Central memory CD8-positive, alpha-beta T cell (primary cell): Measurements from ENCODE around the gene RASA3.
A peak's percentile ranks its signal among the peaks of the same experiment; 100 is the strongest.
"Not testable (repeated sequence)": the region's sequence is repeated elsewhere in the genome, so short reads cannot be mapped to it uniquely, and the experiment has no call there.

Experiments used
- ATAC-seq: fragments of 150-1000 bp; cut with Tn5 transposase; replicated peaks from 2 replicates; pipeline ENCODE4 v1.10.0; 2022; ENCODE audit warnings: mild to moderate bottlenecking, moderate FRiP score, moderate number of reproducible peaks; ENCODE audit not compliant: poor library complexity, severe bottlenecking; ENCODE audit errors: extremely low read depth
- DNase-seq, 2 donors: peaks; one replicate each; pipeline ENCODE4 v3.0.0; 2021; ENCODE audit warnings: low spot score in 2 of 2
- H3K27ac Mint-ChIP-seq: one replicate; pipeline ENCODE4 v1.8.0; 2022; ENCODE audit warnings: low read depth, mild to moderate bottlenecking, moderate library complexity, mixed read lengths
- H3K27me3 Mint-ChIP-seq: one replicate; pipeline ENCODE4 v1.8.0; 2022; ENCODE audit warnings: mixed read lengths
- H3K36me3 Mint-ChIP-seq: one replicate; pipeline ENCODE4 v1.8.0; 2022; ENCODE audit warnings: mild to moderate bottlenecking, moderate library complexity, mixed read lengths; ENCODE audit not compliant: insufficient read depth
- H3K4me1 Mint-ChIP-seq: one replicate; pipeline ENCODE4 v1.8.0; 2022; ENCODE audit warnings: mixed read lengths
- H3K4me3 Mint-ChIP-seq: one replicate; pipeline ENCODE4 v1.8.0; 2022; ENCODE audit warnings: mild to moderate bottlenecking, moderate library complexity, mixed read lengths
- H3K9me3 Mint-ChIP-seq: one replicate; pipeline ENCODE4 v1.8.0; 2022; ENCODE audit warnings: mixed read lengths

Gene RASA3

GRCh38 chr13:114022309-114022669 lies 110.1 kb downstream of the RASA3 start:
- Mint-ChIP-seq H3K27me3 (no peaks in the 10 kb centered on the region), H3K4me3 (no peak overlapping the region), H3K36me3 (peaks cover 54% of the 10 kb centered on the region), H3K27ac (no peak overlapping the region), H3K4me1 (no peaks in the 10 kb centered on the region), H3K9me3 (no peaks in the 10 kb centered on the region)
- no peak for DNase-seq
- no peak for ATAC-seq

DNA sequence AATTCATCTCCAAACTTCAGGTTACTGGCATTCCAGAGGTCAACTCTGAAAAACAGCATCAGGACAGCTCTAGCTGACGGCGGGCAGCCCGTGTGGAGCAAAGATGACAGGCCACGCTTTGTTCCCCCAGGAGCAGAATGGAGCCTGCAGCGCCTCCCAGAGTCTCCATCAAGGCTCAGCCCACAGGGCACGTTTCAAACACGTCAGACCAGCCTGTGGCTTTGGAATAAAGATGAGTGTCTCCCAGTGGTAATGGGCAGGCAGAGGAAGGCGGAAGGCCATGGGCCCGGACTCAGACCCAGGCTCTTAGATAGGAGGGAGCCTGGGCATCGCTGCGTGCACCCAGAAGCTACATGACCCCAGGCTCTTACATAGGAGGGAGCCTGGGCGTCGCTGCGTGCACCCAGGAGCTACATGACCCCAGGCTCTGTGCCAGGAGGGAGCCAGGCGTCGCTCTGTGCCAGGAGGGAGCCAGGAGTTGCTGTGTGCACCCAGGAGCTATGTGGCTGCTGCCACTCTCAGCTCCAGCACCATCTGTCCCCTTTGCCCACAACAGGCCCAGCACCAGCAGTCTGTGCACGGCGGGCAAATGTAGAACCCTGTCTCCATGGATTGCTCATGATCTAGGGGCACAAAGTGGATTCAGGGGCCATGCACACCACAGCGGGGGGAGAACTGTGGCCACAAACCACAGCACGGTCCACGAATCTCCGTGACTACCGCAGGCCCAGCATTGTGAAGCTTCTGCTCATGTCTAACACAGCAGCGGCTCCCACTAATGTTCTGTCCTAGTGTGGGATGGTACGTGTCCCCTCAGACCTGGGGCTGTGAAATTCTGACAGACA lies 110.7 kb downstream of the RASA3 start:
- Mint-ChIP-seq H3K27ac (peak overlapping the region; percentile 6), H3K4me1 (no peaks in the 10 kb centered on the region), H3K36me3 (peaks cover 50% of the 10 kb centered on the region), H3K4me3 (no peak overlapping the region), H3K9me3 (no peaks in the 10 kb centered on the region), H3K27me3 (no peaks in the 10 kb centered on the region)
- ATAC-seq, result no peak
- no peak for DNase-seq

DNA sequence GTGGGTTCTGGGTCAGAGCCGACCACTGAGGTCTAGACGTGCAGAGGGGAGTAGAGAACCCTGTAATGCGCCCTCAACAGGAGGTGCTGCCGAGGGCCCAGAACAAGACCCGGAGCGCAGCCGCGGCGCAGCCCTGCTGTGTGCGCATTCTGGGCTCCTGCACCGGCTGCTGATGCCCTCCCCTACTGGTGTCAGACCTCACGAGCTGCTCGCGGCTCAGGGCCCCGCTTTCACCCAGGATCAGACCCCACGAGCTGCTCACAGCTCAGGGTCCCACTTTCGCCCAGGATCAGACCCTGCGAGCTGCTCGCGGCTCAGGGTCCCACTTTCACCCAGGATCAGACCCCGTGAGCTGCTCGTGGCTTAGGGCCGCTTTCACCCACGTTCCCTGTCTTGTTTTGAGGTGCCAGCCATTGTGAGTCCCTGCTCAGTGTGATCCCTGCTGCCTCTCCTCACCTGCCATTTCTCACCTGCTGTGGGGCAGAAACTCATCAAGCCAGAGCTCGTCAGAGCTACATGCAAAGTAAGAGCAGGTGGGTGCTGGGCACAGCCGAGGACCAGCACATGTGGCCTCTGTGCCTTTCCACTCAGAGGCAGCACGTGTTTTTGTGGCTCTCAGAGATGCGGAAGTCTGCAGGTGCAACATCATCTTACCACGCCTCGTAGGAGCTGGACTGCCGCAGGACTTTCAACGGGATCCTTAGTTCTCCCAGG lies 111.5 kb downstream of the RASA3 start:
- H3K27ac Mint-ChIP-seq, result peak overlapping the region; percentile 6
- ATAC-seq (no peak), DNase-seq (no peak)
- no peaks in the 10 kb centered on the region for H3K9me3 Mint-ChIP-seq
- peaks cover 46% of the 10 kb centered on the region for H3K36me3 Mint-ChIP-seq
- no peaks in the 10 kb centered on the region for H3K27me3 Mint-ChIP-seq
- H3K4me3 Mint-ChIP-seq, result no peak overlapping the region
- no peaks in the 10 kb centered on the region for H3K4me1 Mint-ChIP-seq

- ATAC-seq, H3K27me3 Mint-ChIP-seq, H3K9me3 Mint-ChIP-seq, H3K4me3 Mint-ChIP-seq, H3K27ac Mint-ChIP-seq, DNase-seq, H3K4me1 Mint-ChIP-seq: not testable (repeated sequence)
- H3K36me3 Mint-ChIP-seq, result peaks cover 42% of the 10 kb centered on the region
Observed at GRCh38 chr13:114020134-114020533, 112.3 kb downstream of the RASA3 start.

DNA sequence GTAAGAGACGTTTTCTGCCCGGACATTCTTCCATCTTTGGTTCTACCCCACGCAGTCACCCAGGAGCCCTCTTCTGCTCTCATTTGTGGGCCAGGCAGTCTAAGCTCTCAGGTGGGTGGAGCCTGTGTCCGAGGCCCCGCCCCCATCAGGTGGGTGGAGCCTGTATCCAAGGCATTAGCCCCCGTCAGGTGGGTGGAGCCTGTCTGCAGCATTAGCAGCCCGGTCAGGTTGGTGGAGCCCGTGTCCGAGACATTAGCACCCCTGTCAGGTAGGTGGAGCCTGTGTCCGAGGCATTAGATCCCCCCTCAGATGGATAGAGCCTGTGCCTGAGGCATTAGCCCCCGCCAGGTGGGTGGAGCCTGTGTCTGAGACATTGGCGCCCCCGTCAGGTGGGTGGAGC lies 113.1 kb downstream of the RASA3 start:
- H3K9me3 Mint-ChIP-seq, result no peaks in the 10 kb centered on the region
- H3K36me3 Mint-ChIP-seq, result peaks cover 36% of the 10 kb centered on the region
- DNase-seq (peak in 1 of 2 donors; percentile 26), ATAC-seq (peak; percentile 45)
- no peaks in the 10 kb centered on the region for H3K4me1 Mint-ChIP-seq
- no peaks in the 10 kb centered on the region for H3K27me3 Mint-ChIP-seq
- no peak overlapping the region for H3K4me3 Mint-ChIP-seq
- peak overlapping the region; percentile 22 for H3K27ac Mint-ChIP-seq

DNA sequence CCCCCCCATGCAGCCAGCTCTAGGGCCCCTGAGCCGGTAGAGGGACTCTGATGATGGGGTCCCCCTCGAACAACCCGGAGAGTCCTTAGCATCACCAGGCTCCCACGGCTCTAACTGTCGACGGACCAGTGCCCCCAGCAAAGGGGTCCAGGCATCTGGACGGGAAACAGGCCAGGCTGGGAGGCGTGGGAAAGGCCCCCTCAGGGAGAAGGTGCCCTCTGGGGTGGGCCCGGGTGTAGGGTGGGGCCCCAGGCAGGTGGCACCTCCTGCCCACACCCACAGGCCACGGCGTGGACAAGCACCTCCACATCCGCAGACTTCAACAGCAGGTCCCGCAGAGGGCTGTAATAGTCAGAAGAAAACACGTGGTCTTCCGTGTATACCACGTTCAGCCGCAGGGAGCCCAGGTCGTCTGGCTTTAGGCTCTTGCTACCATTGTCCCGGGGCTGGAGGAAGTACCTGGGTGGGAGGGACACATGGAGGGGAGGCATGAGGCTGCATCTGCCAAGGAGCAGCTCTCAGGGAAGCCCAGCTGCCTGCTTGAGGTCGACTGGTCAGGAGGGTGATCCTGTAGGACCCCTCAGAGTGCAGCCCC lies 113.9 kb downstream of the RASA3 start:
- H3K4me3 Mint-ChIP-seq, result no peak overlapping the region
- H3K36me3 Mint-ChIP-seq, result peaks cover 30% of the 10 kb centered on the region
- H3K27ac Mint-ChIP-seq, result peak overlapping the region; percentile 22
- DNase-seq (no peak), ATAC-seq (no peak)
- H3K9me3 Mint-ChIP-seq, result no peaks in the 10 kb centered on the region
- no peaks in the 10 kb centered on the region for H3K4me1 Mint-ChIP-seq
- H3K27me3 Mint-ChIP-seq, result no peaks in the 10 kb centered on the region

- no peak for ATAC-seq
- DNase-seq, result no peak
- no peaks in the 10 kb centered on the region for H3K4me1 Mint-ChIP-seq
- H3K27me3 Mint-ChIP-seq, result no peaks in the 10 kb centered on the region
- peaks cover 27% of the 10 kb centered on the region for H3K36me3 Mint-ChIP-seq
- H3K27ac Mint-ChIP-seq, result no peak overlapping the region
- H3K9me3 Mint-ChIP-seq, result no peaks in the 10 kb centered on the region
- no peak overlapping the region for H3K4me3 Mint-ChIP-seq
Observed at GRCh38 chr13:114017966-114018365, 114.5 kb downstream of the RASA3 start.

DNA sequence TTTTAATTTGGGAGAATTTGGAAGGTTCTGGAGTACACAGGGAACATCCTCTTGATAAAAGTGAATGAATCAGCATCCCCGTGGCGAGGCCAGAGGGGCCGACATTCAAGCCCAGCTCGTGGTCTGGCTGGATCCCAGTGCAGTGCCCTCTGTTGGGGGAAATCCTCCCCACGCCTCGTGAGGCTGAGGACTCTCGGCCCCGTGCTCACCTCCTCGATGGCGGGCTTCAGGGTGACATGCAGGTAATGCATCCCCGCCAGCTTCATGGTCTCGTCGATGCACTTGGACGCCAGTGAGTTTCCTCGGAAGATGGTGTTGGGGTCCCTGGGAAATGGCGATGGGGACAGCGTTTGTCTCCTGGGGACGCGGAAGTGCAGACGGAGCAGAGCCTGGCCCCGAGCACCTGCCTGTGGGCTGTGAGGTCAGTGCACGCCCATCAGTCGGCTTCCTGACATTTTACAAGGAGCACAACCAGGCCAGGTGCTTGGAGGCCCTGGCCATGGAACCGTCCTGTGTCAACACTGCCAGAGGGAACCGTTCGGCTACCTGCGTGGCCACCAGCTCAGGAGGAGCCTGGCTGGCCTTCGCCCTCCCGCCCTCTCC lies 115.3 kb downstream of the RASA3 start:
- Mint-ChIP-seq H3K27ac (no peak overlapping the region), H3K36me3 (peaks cover 27% of the 10 kb centered on the region), H3K4me3 (no peak overlapping the region), H3K27me3 (no peaks in the 10 kb centered on the region), H3K4me1 (no peaks in the 10 kb centered on the region), H3K9me3 (no peaks in the 10 kb centered on the region)
- ATAC-seq (no peak), DNase-seq (no peak)

- Mint-ChIP-seq H3K4me3 (peak overlapping the region; percentile 27), H3K27ac (no peak overlapping the region), H3K27me3 (no peaks in the 10 kb centered on the region), H3K36me3 (peaks cover 25% of the 10 kb centered on the region), H3K4me1 (no peaks in the 10 kb centered on the region), H3K9me3 (no peaks in the 10 kb centered on the region)
- DNase-seq (no peak), ATAC-seq (no peak)
Observed at GRCh38 chr13:114016321-114017027, 115.9 kb downstream of the RASA3 start.

- Mint-ChIP-seq H3K27ac (peak overlapping the region; percentile 29), H3K36me3 (peaks cover 27% of the 10 kb centered on the region), H3K9me3 (no peaks in the 10 kb centered on the region), H3K4me3 (peak overlapping the region; percentile 50), H3K4me1 (peaks cover 3% of the 10 kb centered on the region), H3K27me3 (no peaks in the 10 kb centered on the region)
- no peak for DNase-seq
- ATAC-seq, result no peak
Observed at GRCh38 chr13:114015969-114016295, 116.5 kb downstream of the RASA3 start.

GRCh38 chr13:114015111-114015968 lies 117.1 kb downstream of the RASA3 start:
- Mint-ChIP-seq H3K9me3 (no peaks in the 10 kb centered on the region), H3K4me1 (peaks cover 6% of the 10 kb centered on the region), H3K36me3 (peaks cover 25% of the 10 kb centered on the region), H3K27ac (peak overlapping the region; percentile 29), H3K4me3 (peak overlapping the region; percentile 50), H3K27me3 (no peaks in the 10 kb centered on the region)
- DNase-seq, result no peak
- no peak for ATAC-seq
